ENCODE results near the gene TRIM72. TPM values are rescaled to one million over a fixed set of nuclear protein-coding genes. Genes with fewer than 3 reads are reported as not detected.

TRIM72 gene
- total and polyA plus RNA-seq, 2 of the 8 experiments (the other 6 are each of a cell fraction or from before 2014, with no cell fraction given) = 0.57 to 2.1 TPM

DNA sequence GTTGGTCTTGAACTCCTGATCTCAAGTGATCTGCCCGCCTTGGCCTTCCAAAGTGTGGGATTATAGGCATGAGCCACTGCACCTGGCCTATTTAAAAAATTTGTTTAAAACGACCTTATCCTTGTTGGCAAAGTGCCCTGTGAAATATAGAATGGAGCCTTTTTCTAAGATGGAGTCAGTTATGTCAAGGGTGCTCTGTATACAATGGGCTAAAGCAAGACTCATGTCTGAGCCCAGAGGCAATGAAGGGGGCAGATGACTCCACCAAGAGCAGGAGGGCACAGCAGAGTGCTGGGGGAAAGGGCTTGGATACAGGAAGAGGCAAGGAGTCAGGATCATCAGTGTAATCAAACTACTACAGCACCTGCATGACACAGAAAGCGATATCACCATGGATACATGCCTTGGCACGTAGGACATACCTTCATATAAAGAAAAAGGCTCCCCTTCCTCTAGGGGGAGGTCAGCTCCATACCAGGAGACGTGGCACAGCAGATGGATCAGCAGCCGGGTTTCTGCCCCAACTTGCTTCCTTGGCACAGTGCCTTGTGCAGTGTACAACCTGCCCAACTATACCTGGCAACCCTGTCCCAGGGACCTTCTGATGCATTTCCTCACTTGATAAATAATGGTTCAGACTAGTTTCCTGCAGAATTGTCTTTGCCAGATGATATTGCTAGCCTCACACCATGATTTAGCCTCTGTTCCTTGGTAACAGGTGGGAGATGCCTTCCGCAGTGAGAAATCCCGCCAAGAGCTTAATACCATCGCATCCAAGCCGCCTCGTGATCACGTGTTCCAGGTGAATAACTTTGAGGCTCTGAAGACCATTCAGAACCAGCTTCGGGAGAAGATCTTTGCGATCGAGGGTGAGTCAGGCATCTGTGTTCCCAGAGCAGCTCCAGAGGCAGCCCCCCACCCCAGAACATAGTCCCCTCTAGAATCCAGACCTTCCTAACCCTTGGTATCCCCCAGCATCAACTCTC, 61.2 kb downstream of the TRIM72 start:
- H4K8ac ChIP-seq (ENCODE audit: extremely low read depth, insufficient read depth, low read length) = no peak overlapping the region
- no peaks in the 10 kb centered on the region for H4K20me1 ChIP-seq (replicated peaks in 1 of 2; ENCODE audit: control insufficient read depth in 1 of 2, insufficient read depth in 2 of 2, low read length in 2 of 2)
- H3K4me2 ChIP-seq (ENCODE audit: insufficient read depth in 1 of 2, low read depth in 2 of 2, low read length in 2 of 2) = no peak overlapping the region
- H3K79me2 ChIP-seq (ENCODE audit: control insufficient read depth in 1 of 2, insufficient read depth in 2 of 2, low read length in 2 of 2) = no peaks in the 10 kb centered on the region
- no peak overlapping the region for H3K56ac ChIP-seq (replicated peaks; ENCODE audit: insufficient read length, low read depth, low read length)
- H2BK15ac ChIP-seq (ENCODE audit: low read length) = no peak overlapping the region
- no peak overlapping the region for H2BK120ac ChIP-seq (replicated peaks; ENCODE audit: low read depth, low read length)
- no peaks in the 10 kb centered on the region for H3K79me1 ChIP-seq (ENCODE audit: low read depth, low read length)
- H2BK20ac ChIP-seq (ENCODE audit: low read length) = 0 out of 2 replicates have a peak overlapping the region, but pooled peaks have one; percentile 34
- no peak overlapping the region for H3K23ac ChIP-seq (ENCODE audit: insufficient read length)
- H3K27me3 ChIP-seq (replicated peaks in 1 of 4; ENCODE audit: control insufficient read depth in 3 of 4, extremely low read depth in 1 of 4, insufficient read depth in 3 of 4, low read length in 3 of 4) = 0 out of 7 replicates have a peak, but pooled peaks cover 0 to 2% (median 0%) of the 10 kb centered on the region in 4 experiments
- no peak for DNase-seq (ENCODE audit: low read depth in 1 of 2, low spot score in 2 of 2)
- peak overlapping the region; percentile 60; the same call in 1 of the 2 replicates for H2BK12ac ChIP-seq (ENCODE audit: low read depth, low read length)
- H2BK5ac ChIP-seq (ENCODE audit: low read depth, low read length) = peak overlapping the region; percentile 55; the same call in 1 of the 2 replicates
- H2AFZ ChIP-seq (ENCODE audit: low read length) = no peak overlapping the region
- no peaks in the 10 kb centered on the region for H3K36me3 ChIP-seq (ENCODE audit: control insufficient read depth in 2 of 4, insufficient read depth in 4 of 4, low read length in 3 of 4)
- H3K4ac ChIP-seq (replicated peaks; ENCODE audit: insufficient read length, low read depth, low read length) = no peak overlapping the region
- 0 out of 2 replicates have a peak, but pooled peaks cover 1% of the 10 kb centered on the region for H3K23me2 ChIP-seq (ENCODE audit: low read depth, low read length)
- H4K91ac ChIP-seq (replicated peaks; ENCODE audit: insufficient read length, low read length) = no peak overlapping the region
- no peak for FAIRE-seq
- H4K5ac ChIP-seq (ENCODE audit: insufficient read length, low read depth, low read length) = no peak overlapping the region
- ChIA-PET POLR2A (ENCODE audit: partially characterized antibody) (interaction anchor here (2.0 kb wide), 1 partner anchor 77 kb away, joined by 4 read pairs; no protein-coding TSS in a partner anchor), CTCF (ENCODE audit: partially characterized antibody) (interaction anchor here (1.3 to 3.4 kb wide), 3 partner anchors 12 to 60 kb away, joined by 3 to 10 read pairs (median 4); no protein-coding TSS in a partner anchor)
- no peak overlapping the region for H2AK5ac ChIP-seq (ENCODE audit: low read depth, low read length)
- H3K18ac ChIP-seq (ENCODE audit: extremely low read depth, low read length) = no peak overlapping the region
- no peak overlapping the region for H3K27ac ChIP-seq (ENCODE audit: low read depth, low read length)
- peaks cover 0 to 5% (median 0%) of the 10 kb centered on the region in 4 experiments; a peak in 1 of 7 replicates for H3K4me1 ChIP-seq (replicated peaks in 1 of 4; ENCODE audit: control insufficient read depth in 3 of 4, insufficient read depth in 4 of 4, low read length in 3 of 4)
- H3K4me3 ChIP-seq (ENCODE audit: extremely low read depth in 1 of 4, insufficient read depth in 2 of 4, low read depth in 3 of 4, low read length in 4 of 4) = no peak overlapping the region
- WGBS, 2 experiments (ENCODE audit: extremely low coverage in 1 of 2, insufficient coverage in 1 of 2, insufficient read length in 1 of 2, insufficient replicate concordance in 2 of 2, low coverage in 1 of 2, low lambda C conversion rate in 2 of 2, missing lambda C conversion rate in 1 of 2) = 88% methylated on average over 15 of the region's 15 CpGs; no CpG with 5 or more reads in 1 of the 2 experiments
- no peaks in the 10 kb centered on the region for H3K9me3 ChIP-seq (ENCODE audit: insufficient read depth in 2 of 2, low read depth in 1 of 2, low read length in 1 of 2)
- H3K14ac ChIP-seq (ENCODE audit: insufficient read length) = no peak overlapping the region
- H3K9ac ChIP-seq (replicated peaks in 1 of 4; ENCODE audit: extremely low read depth in 1 of 4, low read depth in 3 of 4, low read length in 3 of 4) = no peak overlapping the region
- TF ChIP-seq CEBPB (IDR thresholded peaks at IDR 0.05; ENCODE audit: low read depth, low read length) (no peak), NRF1 (IDR thresholded peaks at IDR 0.05; ENCODE audit: low read depth, low read length) (no peak), SP4 (IDR thresholded peaks at IDR 0.05; ENCODE audit: low read length) (no peak), MAFK (IDR thresholded peaks at IDR 0.05; ENCODE audit: low read depth, low read length) (no peak), HDAC6 (IDR thresholded peaks at IDR 0.05; ENCODE audit: low read depth, low read length) (no peak), POLR2A (IDR thresholded peaks at IDR 0.05; ENCODE audit: control extremely low read depth in 1 of 2, low read depth in 2 of 2, low read length in 2 of 2) (no peak), POU5F1 (IDR thresholded peaks at IDR 0.05; ENCODE audit: low read depth, low read length) (no peak), NANOG (IDR thresholded peaks at IDR 0.05; ENCODE audit: insufficient read depth, low read depth, low read length, poor library complexity, severe bottlenecking) (no peak), EP300 (IDR thresholded peaks at IDR 0.05; ENCODE audit: borderline replicate concordance in 1 of 2, low read depth in 2 of 2, low read length in 2 of 2) (no peak)
- TF ChIP-seq, protein P1, sequence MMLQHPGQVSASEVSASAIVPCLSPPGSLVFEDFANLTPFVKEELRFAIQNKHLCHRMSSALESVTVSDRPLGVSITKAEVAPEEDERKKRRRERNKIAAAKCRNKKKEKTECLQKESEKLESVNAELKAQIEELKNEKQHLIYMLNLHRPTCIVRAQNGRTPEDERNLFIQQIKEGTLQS (IDR thresholded peaks at IDR 0.05; ENCODE audit: insufficient read depth, low read depth, low read length) = no peak

Measured in H1 (cell line).